OCI-M2 (cell line): Measurements from ENCODE around the gene MN1.

ENCODE experiments used
- DNase-seq: peaks from one replicate; lab custom pipeline; 2025; ENCODE audit not compliant: unreplicated experiment; lab: John Stamatoyannopoulos, UW

The MN1 gene

GRCh38 chr22:27786291-27786932, 15.1 kb downstream of the MN1 start:
- no peak for DNase-seq

DNA sequence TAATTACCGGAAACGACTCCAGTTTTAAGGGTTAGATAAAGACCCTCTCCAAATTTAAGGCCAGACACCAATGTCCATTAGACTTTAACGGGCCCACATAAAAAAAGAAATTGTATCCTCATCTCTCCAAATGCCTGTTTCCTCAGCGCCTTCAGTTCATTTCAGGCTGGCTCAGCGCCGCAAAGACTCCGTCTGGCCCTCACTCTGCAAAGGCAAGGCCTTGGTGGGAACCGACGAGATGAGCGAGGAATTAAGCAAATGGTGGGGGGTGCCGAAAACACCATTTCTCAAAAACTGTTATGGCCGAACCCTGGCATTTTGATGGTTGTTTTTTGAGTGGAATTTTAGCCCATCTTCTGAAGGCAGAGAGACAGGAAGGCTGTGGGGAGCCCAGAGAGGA, 15.7 kb downstream of the MN1 start:
- DNase-seq, result no peak

DNA sequence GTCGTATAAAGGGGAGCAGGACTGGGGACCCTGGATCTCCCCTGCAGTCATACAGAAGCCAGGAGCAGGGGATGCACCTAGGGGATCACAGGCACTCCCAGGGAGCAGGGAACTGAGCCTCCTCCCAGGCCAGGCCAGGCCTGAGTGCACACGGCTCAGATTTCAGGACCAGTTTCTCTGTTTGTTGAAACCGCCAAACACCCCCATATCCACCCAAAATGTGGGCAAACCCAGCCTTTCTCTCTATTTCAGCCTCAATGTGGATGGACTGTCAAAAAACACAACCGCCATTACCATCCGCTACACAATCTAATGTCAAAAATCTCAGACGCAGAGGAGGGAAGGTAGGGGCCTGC, 17.5 kb downstream of the MN1 start:
- no peak for DNase-seq

DNA sequence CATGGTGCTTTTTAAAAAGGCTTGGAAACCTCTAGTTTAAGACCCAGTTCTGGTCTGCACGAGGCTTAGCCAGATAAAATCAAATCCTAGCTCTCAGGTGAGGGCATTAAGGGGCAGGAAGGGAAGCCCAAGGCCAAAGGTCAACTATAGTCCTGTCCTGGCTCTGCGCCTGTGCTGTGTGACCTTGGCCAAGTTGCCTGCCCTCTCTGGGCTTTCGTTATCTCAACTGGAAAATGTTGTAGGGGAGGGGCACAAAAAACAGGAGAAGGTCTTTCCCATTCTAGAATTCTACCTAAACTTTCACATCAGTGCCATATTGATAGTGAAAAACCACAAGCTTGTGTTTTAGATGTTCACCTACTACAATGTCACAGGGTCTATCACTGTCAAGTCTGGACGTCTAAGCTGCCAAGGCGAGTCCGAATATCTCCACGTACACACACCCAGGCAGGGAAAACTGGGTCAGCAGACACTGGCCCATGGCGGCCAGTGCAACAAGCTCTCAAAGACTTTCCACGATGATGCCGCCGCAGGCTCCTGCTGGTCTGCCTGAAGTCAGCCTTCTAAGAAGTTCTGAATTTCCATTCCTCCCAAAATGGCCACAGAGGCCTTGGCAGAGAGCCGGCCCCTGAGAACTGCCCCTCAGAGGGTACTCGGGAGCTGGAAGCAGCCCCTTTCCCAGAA, 18.0 kb downstream of the MN1 start:
- DNase-seq, result no peak

GRCh38 chr22:27782088-27782487, 19.5 kb downstream of the MN1 start:
- no peak for DNase-seq

- no peak for DNase-seq
Observed at GRCh38 chr22:27780161-27780575, 21.4 kb downstream of the MN1 start.

DNA sequence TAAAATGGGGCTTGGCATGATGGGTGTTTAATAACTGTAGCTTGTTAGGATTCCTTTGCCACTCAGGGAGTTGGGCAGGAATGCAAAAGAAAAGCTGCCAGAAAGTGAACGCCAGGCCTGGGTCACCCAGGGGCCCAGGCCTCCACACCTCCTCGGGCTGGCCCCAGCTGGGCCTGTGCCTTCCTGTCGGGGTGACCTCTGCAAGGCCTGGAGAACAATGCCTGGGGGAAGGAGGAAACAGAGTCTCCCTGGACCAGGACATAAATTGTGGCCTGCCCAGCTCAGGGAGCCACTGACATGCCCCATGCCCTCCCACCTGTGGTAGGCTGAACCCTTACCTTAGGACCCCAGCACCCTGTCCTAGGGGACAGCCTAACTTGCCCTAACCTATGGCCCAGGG, 21.9 kb downstream of the MN1 start:
- no peak for DNase-seq

GRCh38 chr22:27778294-27779090, 23.1 kb downstream of the MN1 start:
- DNase-seq, result no peak

GRCh38 chr22:27777128-27777527, 24.4 kb downstream of the MN1 start:
- DNase-seq, result no peak

GRCh38 chr22:27776650-27776958, 25.0 kb downstream of the MN1 start:
- DNase-seq, result no peak

GRCh38 chr22:27775758-27776649, 25.6 kb downstream of the MN1 start:
- no peak for DNase-seq

DNA sequence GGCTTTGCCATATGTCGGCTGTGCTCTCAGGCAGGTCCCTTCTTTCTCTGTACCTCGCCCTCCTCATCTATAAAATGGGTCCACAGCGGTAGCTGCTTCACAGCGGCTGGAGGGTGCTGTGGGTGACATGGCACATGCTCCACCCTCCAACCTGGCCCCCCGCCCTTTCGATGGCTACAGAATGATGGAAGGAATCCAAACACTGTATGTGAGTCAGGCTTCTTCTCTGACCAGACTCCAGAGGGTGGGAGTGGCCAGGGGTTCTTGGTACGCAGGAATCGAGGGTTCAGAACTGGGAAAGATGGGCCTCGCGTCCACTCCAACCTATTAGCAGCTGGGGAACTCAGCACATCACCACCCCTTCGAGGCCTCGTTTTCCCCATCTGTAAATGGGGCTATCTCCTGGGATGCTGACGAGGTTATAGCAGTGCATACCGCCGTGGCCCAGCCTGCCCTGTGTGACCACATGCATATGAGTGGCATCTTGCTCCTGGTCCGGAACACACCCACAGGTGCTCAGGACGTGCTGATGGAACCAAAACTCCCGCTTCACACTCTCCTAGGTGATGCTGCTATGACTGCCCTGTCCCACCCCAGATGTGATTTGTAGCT, 26.4 kb downstream of the MN1 start:
- no peak for DNase-seq

DNA sequence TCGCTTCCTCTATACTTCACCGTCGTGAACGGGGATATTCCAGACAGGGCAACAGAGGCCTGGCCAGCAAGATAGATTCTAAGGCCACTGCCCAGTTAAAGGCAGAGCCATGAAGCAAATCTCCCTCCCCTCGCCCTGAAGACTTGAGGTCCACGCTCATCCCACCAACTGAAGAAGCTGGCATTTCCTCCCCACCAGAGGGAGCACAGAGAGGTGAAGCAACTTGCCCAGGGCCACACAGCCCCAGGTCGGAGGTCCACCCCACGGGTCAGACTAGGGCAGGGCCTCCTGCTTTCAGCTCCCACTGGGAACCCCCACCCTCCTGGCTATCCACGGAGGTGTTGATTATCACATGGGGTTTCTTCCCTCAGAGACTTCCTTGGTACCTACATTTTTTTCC, 27.4 kb downstream of the MN1 start:
- DNase-seq, result no peak

DNA sequence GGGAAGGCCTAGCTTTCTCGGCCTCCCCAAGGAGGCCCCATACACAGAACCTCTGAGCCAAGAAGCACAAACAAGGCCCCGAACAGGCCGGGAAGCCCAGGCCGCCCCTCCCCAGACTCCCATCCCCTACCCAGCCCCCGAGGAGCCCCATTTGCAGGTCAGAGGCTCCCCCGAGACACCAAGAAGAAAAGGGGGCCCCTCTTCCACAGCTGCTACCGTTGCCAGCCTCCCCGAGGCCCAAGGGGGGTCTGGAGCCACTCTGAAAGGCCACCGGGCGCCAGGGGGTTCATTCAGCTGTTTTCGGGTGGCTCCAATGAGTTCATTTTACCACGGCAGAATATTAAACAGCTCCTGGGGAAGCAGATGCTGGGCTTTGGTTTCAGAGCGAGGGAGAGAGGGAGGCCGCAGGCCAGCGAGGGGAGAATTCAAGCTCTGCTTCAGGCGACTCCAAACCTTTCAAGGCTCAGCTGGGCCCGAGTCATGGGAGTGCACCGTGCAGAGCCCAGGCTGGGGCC, 28.5 kb downstream of the MN1 start:
- DNase-seq, result no peak

DNA sequence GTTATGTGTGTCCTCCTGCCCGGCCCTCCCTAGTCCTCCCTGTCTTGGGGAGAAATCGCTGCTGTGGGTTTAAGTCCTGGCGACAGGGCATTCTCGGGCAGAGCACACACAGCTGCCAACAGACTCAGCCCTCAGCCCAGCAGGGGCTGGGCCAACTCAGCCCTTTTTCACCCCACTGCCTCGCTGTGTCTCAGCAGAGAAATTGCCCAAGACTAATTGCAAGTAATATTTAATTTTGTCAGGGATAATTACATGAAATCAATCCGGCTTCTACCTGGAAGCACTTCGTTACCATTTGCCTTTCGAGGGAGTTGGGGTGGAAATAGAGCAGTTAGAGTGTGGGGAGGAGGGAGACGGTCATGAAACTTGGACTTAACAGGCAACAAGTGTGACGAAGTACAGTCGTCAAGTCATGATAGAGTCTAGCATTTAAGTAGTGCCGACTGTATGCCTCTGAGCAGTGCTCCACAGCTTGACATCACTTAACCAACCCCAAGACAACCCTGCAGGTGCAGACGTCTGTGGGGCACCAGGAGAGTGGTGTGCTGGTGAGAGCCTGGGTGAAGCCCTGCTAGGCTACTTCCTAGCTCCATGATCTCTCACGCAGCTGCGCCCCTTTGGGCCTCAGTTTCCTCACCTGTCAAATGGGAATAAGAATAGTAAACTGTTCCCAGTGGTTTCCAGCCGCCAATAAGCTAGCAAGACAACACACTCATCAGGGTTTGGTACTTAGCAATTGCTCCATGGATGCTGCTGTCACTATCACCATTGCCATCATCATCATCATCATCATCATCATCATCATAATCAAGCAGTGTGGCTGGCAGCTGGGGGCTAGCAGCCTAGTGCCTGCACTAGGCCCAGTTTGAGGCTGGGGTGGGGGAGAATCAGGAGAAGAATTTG, 29.2 kb downstream of the MN1 start:
- no peak for DNase-seq

GRCh38 chr22:27771637-27772036, 29.9 kb downstream of the MN1 start:
- no peak for DNase-seq

- DNase-seq, result no peak
Observed at GRCh38 chr22:27769012-27769411, 32.5 kb downstream of the MN1 start.

- DNase-seq, result no peak
Observed at GRCh38 chr22:27768027-27768653, 33.4 kb downstream of the MN1 start.

GRCh38 chr22:27766679-27767078, 34.9 kb downstream of the MN1 start:
- no peak for DNase-seq
